Forelimb muscle (tissue), 1 donor: ENCODE results near the gene SKAP2. TPM values are rescaled to one million over a fixed set of nuclear protein-coding genes. Genes with fewer than 3 reads are reported as not detected.
A peak's percentile ranks its signal among the peaks of the same experiment; 100 is the strongest.

Source experiments
- DNase-seq: peaks from one replicate; pipeline ENCODE4 v3.0.0-alpha.2; 2013; ENCODE audit warnings: low read depth
- polyA plus RNA-seq: library from polyadenylated mRNA; unstranded; fragments of 120-200 nt; gene quantifications from one replicate; pipeline ENCODE4 v1.2.1, GENCODE V29; 2013; ENCODE audit not compliant: insufficient read length

SKAP2 gene
- polyA plus RNA-seq, 1 donor = 11.3 TPM

DNA sequence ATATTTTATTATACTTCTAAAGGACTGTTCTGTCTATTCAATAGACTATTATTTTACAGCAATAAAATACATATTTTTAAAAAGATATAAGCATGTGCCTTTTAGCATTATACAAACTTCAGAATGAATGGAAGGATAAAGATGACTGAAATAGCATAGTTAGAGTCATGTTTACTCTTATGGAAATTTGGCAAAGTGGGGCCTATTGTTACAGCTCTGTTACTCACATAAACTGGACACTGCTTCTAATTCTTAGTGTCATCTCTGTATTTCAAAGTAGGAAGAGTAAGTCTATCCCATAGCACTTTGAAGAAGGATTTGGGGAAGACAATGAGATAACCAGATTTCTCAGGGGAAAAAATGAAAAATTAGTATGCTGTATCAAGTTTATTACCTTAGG is 168.2 kb downstream of the SKAP2 start:
- no peak for DNase-seq

DNA sequence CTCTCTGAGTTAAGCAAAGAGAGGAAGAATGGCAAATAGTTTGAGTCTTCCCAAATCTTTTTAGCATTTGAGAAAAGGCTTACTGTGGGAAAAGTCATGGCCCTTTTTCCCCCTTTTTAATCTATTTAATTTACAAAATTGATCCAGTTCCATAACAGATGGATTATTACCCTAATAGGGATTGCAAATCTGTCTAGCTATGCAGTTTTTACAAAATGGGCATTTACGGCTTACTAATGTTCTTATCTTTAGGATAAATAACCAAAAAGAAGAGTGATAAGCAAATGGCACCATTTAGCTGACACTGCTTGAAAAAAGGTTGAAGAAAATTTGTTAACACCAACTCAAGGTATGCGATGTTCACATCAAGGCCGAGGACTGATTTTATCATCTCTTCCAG is 169.7 kb downstream of the SKAP2 start:
- no peak for DNase-seq

- peak; percentile 71 for DNase-seq
Observed at GRCh38 chr7:26694141-26694540, 170.2 kb downstream of the SKAP2 start.

DNA sequence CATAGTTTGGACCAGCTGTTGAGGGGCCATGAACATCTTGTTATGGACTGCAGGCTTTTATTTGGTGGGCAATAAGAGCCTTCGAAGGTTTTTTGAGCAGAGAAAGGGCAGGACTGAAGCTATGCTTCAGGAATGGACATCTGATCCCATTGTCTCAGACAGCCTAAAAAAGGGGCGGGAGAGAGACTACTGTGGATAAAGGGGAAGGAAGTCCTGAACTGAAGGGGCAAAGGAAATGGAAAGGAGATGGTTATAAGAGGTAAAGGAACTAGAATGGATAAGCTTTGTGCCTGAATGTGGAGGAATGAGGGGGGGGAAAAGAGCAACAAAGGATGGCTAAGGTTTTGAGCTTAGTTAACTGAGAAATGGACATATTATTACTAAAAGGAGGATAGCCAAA is 172.5 kb downstream of the SKAP2 start:
- DNase-seq = no peak

DNA sequence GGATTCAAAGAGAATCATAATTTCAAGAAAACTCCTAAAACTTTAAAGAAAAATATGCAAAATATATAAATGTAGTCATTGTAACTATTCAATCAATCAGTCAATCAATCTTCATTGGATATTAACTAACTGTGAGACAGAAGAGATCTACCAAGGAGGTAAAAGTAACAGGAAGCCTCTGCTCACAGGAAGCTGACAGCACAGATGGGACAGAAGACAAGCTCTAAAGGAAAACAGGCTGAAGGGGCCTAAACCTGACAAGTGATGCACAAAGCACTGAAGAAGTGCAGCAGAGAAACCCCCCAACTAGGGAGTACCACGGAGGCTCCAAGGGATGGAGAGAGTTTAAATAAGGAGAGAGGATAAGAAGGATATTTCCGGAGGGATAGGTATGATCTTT is 173.0 kb downstream of the SKAP2 start:
- no peak for DNase-seq

GRCh38 chr7:26690135-26690805 is 174.1 kb downstream of the SKAP2 start:
- peak; percentile 80 for DNase-seq

DNA sequence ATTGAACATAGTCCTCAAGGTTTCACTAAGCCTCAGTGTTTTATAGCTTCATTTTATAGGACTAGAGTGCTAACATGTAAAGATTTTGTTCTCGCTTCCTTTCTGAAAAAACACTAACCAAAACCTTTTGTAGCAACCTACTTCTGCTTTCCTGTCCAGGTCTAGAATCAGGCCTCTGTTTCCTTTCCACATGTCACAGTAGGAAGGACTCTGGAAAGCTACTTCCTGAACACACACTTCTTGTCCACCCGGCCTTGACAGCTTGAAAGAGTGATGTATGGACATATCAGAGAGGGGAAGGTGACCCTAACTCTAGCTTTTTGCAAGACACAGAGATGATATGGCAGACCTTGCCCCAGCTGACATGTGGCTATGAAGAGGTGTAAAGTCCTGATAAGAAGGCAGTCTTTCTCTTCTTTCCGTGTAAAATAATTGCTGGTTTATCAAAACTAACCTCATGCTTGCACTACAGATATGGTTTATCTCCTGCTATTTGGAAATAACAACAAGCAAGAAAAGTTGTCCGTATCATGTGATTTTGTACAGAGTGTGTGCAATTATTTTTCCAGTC is 175.4 kb downstream of the SKAP2 start:
- no peak for DNase-seq

GRCh38 chr7:26688388-26688787 is 176.0 kb downstream of the SKAP2 start:
- no peak for DNase-seq

DNA sequence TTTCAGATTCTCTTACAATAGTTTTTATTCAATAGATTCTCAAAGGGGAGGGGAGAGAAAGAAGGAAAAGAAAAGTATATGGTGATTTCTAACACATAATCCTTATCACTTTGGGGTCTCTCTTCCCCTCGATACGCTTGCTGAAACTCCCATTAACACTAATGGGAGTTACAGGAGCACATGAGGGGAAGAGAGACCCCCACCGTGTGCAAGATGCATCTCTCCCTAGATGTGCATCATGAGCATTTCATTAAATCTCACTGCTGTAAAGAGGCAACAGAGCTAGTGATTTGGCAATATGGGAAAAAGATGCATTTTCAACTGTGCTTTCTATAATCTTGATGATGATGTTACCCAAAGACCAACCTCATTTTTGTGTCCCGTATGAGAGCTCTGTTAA is 177.4 kb downstream of the SKAP2 start:
- no peak for DNase-seq

GRCh38 chr7:26686448-26686981 is 177.9 kb downstream of the SKAP2 start:
- DNase-seq = peak; percentile 82

GRCh38 chr7:26685606-26686005 is 178.8 kb downstream of the SKAP2 start:
- no peak for DNase-seq

DNA sequence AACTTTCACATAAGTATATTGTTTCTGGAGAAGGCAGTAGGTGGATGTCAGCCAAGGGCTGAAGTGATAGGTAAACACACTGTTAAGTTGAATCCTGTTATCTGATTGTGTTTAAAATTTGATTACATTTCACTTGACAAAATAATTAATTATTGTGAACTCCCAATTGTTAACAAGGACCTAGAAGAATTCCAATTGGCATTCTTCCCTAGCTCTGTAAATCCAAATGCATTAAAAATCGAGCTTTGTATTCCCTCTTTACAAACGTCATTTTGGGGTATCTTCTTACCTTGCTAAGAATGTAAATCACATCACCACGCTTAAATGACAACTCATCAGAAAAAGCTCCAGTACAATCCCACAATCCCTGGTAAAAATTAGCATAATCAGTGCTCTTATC is 179.9 kb downstream of the SKAP2 start:
- no peak for DNase-seq

DNA sequence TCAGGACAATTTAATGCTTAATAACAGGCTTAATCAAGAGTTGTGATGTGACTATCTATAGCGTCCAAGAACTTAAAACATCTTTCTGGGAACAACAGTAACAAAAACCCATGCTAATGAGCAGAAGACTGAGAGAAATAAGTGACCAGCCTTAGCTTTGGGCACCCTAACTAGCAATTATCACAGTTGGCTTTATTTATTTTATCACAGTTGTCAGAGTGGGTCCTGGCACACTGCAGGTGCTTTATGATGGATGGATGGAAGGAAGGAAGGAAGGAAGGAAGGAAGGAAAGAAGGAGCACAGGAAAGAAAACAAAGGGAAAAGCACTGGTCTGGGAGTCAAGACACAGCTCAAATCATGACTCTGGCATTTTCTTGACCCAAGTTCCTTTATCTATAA is 181.1 kb downstream of the SKAP2 start:
- DNase-seq = no peak

DNA sequence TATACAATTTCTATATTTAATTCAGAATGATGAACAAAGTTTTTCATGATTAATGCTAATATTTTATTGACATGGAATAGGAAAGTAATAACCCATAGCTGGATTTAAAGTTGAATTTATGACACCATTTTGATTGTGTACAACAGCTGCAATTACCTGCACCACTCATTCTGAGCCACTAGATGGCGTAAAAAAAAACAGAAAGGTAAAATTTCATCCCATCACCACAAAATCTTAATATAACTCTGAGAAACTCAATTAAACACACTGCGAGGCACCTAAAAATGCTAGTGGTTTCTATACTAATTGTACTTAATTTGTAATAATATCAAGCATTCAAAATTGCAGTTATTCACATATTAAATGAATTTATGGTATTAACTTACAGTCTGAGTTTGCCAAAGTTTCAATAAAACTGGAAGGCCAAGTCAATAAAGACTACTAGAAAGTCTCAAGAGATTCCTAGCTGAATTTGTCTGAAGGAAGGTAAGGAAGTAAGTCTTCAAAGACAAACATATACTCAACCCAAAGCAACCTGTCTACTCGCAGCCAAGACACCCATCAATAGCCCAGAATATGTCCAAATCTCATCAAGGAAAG is 182.5 kb downstream of the SKAP2 start:
- no peak for DNase-seq

DNA sequence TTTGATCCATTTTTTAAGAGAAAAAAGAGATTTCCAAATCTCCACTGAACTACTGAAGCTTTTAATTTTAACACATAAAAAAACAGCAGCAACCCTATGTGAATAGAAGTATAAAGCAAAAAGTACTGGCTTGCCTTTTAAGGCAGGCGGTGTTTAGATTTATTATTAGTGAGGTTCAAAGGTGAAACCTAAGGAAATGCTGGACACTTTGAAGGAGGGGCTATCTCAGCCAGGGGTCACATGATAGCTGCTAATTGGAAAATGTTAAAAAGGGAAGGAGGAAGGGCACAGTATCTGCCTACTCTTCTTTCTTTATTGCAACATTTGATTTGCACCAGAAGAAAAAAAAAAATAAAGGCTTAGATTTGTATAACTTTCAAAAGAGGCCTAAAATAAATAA is 183.8 kb downstream of the SKAP2 start:
- DNase-seq = no peak

GRCh38 chr7:26675143-26675887 is 189.1 kb downstream of the SKAP2 start:
- DNase-seq = no peak

- DNase-seq = no peak
Observed at GRCh38 chr7:26673858-26674257, 190.5 kb downstream of the SKAP2 start.

- no peak for DNase-seq
Observed at GRCh38 chr7:26673271-26673670, 191.1 kb downstream of the SKAP2 start.

- no peak for DNase-seq
Observed at GRCh38 chr7:26670841-26671240, 193.5 kb downstream of the SKAP2 start.

DNA sequence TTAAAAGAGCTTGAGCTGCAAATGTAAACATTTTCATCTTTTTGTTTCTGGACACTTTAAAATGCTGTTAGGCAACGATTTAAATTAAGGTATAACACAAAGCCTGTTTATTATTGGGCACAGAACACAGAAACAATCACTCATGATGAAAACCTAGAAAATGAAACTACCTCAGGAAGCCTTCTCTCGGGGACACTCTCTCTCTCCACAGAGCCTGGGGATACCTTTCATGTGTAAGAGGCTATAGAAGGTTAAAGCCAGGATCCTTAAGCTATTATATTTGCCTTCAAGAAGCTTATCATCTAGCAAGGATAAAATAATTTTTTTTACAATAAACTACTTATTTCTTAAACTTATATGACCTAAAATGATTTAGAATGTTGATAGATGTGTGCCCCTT is 194.1 kb downstream of the SKAP2 start:
- no peak for DNase-seq

DNA sequence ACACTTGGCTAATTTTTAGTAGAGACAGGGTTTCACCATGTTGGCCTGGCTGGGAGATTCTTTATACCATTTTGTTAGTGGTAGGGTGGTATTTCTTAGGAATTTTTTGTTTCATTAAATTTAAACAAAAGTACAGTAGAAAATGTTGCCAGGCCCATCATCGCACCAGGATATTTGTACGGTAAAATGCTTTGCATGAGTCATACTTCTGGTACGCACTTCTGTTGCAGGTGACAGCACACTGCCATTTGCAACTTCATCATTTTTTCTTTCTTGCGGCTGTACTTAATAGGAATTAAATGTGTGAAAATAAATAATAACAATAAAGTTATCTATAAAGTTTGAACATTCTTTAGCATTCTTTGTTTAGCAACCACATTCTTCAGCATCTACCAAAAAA is 195.6 kb downstream of the SKAP2 start:
- no peak for DNase-seq

- DNase-seq = peak; percentile 93
Observed at GRCh38 chr7:26667514-26668133, 196.8 kb downstream of the SKAP2 start.
